IPS-18c (cell line): ENCODE measurements around the gene MET.
"Not testable (repeated sequence)": the region's sequence is repeated elsewhere in the genome, so short reads cannot be mapped to it uniquely, and the experiment has no call there.

Experiments
- H3K4me3 ChIP-seq: 2 replicates; pipeline ENCODE4 v1.7.0; 2013; ENCODE audit warnings: low read depth, mild to moderate bottlenecking, low read length, moderate library complexity; ENCODE audit not compliant: insufficient read depth
- H3K9me3 ChIP-seq: one replicate; pipeline ENCODE4 v1.6.1; 2013; ENCODE audit warnings: mild to moderate bottlenecking, low read length, moderate library complexity; ENCODE audit not compliant: control insufficient read depth, insufficient read depth

Gene MET

DNA sequence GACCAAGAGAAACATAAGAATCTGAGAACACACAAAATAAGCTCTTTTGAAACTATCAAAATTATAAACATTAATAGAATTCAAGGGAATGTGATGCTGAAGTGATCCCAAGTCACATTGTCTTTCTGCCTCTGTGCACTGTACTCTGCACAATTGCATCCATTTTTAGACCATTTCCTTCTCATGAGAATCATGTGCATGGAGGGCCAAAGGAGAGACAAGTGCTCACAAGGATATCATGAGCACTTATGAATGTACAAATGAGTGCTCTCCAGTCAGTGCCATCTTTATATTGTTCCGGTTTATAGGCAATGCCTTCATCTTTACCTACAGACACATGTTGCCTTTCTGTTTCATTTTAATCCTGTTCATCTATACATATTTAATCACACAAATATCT, 36.9 kb downstream of the MET start:
- H3K4me3 ChIP-seq, result no peak overlapping the region
- no peaks in the 10 kb centered on the region for H3K9me3 ChIP-seq

DNA sequence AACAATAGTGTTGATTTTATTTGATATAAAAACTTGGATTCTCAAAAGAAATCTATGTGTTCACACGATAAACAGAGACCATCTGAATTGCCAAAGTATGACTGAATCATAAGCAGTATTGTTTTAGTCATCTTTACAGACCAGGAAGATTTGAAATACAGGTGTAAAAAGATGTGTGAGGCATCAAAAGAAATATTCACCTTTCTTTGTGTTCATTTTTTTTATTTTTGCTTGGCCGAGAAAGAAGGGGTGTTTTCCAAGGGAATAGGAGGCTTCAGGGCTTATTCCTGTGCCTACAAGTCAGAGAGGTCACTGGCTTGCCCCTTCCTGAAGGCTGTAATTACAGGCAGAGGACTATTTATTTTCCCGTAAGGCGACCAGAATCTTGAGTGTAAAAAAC, 37.3 kb downstream of the MET start:
- no peaks in the 10 kb centered on the region for H3K9me3 ChIP-seq

DNA sequence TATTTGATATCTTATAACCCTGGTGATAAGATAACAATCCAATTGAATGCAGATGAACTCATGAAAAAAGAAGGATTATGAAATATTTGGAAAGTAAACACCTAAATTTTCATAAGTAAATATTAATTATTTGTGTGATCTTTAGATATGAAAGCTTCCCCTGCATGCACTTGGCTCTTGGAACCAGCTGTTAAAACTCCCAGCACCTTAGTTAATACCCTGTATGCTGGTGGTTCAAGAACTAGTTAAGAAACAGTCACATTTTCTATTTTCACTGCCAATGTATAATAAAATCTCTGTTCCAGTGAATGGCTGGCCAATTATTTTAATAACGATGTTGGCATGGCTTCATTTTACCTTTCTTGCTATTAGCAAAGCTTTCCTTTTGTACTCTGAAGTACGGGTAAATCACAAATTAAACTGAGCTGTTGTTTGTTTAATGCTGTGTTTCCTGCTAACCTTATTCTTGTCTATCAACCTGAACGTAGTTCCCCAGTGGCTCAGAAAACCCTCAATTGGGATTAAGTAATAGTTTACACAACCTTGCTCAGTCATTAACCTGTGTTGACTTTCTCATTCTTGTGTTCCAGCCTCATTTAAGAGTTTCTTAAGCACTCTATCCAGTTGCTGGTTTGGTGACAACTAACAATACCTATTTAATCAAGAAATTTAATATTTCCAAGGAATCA, 38.9 kb downstream of the MET start:
- H3K9me3 ChIP-seq, result no peaks in the 10 kb centered on the region
- no peak overlapping the region for H3K4me3 ChIP-seq

More for the DNA sequence above, 37.3 kb downstream of the MET start:
- no peak overlapping the region for H3K4me3 ChIP-seq

DNA sequence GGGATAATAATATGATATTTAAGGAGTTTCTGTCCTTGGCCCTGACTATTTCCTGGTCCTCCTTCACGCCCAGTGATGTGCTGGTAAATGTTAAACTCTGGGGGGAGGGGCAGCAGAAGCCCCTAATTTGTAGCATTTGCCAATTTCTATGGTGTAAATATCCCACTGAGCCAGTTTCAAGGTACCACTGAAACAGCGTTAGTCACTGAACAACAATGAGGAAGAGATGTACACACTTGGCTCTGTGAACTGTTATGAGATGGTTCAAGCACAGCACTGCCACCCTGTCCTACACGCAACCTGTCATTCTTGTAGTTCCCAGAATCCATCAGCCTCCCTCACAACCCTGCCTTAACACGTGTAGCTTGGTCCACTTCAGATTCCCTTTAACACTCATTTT, 39.8 kb downstream of the MET start:
- no peak overlapping the region for H3K4me3 ChIP-seq

DNA sequence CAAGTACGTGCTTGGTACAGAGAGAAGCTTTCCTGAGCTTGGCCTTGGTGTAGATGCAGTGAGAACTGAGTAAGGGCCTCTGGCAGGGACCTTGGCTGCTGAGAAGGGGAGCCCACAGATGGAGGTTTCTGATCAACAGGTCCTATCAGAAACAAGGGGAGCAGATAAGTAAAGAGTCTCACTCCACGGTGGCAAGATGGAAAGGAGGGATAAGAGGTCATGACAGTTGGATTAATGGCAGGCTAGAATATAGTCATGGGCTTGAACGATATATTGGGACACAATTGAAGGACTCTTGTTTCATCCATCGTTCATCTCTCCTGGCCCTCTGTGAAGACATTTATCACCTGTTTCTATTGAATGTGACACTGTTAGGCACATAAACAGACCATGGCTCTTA, 41.5 kb downstream of the MET start:
- Histone ChIP-seq H3K9me3 (no peaks in the 10 kb centered on the region), H3K4me3 (no peak overlapping the region)

More for the DNA sequence above, 39.8 kb downstream of the MET start:
- no peaks in the 10 kb centered on the region for H3K9me3 ChIP-seq

DNA sequence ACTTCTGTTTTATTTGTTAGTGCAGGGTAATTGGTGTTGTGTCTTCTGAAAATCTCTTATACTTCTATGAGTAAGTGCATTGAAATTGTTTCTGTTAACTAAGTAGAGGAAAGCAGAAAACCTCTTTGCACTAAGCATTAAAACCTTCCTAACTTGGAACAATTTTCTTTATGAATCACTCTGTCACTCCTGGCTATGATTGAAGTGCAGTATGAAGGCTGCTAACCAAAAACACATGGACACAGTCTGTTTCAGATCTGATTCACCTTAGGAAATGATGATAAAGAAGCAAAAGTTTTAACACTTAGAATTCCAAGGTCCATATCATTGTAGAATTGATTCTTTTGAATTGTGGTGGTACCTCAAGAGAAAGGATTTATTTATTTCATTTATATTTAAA, 41.9 kb downstream of the MET start:
- H3K4me3 ChIP-seq, result no peak overlapping the region
- H3K9me3 ChIP-seq, result no peaks in the 10 kb centered on the region

DNA sequence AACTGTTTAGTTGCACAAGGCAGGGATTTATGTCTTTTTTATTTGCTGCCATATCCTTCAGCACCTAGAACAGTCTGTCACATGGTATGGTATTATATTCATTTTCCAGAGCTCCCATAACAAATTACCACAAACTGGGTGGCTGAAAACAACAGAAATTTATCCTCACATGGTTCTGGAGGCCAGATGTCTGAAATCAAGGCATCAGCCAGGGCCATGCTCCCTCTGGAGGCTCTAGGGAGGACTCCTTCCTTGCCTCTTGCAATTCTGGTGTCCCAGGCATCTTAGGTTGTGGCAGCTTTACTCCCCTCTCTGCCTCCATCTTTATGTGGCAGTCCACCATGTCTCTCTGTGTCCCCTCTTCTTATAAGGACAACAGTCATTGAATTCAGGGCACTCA, 43.1 kb downstream of the MET start:
- H3K9me3 ChIP-seq, result no peaks in the 10 kb centered on the region
- no peak overlapping the region for H3K4me3 ChIP-seq

DNA sequence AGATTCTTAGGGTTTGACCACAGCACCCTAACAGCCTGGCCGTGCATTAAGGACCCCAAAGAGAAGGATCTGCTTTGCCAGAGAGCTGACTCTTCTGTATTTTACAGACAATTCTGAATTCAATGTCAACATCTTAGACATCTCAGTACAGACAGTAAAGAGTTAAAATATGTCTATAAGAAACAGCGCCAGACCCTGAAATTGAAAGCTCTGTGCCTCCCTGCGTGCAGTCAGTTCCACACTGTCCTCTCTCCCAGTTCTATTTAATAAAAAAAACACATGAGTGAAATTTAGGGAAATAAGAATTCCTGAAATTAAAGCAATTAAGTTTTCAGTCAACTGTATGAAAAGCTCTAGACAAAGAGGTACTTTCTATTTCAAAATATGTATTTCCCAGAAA, 45.1 kb downstream of the MET start:
- no peak overlapping the region for H3K4me3 ChIP-seq
- H3K9me3 ChIP-seq, result no peaks in the 10 kb centered on the region

DNA sequence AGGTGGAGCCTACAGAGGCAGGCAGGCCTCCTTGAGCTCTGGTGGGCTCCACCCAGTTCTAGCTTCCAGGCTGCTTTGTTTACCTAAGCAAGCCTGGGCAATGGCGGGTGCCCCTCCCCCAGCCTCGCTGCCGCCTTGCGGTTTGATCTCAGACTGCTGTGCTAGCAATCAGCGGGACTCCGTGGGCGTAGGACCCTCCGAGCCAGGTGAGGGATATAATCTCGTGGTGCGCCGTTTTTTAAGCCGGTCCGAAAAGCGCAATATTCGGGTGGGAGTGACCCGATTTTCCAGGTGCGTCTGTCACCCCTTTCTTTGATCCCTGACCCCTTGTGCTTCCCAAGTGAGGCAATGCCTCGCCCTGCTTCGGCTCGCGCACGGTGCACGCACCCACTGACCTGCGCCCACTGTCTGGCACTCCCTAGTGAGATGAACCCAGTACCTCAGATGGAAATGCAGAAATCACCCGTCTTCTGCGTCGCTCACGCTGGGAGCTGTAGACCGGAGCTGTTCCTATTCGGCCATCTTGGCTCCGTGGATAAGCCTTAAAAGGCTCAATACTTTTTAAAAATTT, 52.0 kb downstream of the MET start:
- H3K4me3 ChIP-seq, H3K9me3 ChIP-seq: not testable (repeated sequence)

DNA sequence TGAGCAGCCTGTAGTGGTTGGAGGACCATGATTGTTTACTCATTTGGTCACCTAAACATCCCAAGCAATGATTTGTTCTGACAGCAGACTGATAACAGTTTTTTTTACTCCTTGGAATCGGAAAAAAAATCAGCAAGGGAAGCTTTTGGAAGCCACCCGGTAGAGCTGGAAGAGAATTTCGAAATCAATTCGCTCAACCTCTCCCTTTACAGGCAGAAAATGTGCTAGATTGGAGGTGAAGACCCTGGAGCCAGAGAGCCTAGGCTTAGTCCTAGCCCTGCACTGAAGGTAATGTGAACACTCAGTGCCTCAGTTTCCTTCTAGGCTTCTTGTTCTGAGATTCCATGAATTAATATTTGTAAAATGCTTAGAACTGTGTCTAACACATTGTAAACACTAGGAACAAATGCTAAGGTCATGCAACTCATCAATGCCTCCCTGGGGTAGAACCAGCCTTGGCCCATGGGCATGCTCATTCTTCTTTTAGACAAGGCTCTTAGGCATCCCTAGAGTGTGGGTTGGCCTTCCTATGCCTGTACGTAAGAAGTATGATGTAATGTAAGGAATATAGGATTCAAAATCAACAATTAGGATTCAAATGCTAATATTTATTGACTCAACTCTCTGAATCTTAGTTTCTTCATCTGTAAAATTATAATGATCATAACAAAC, 52.7 kb downstream of the MET start:
- Histone ChIP-seq H3K9me3 (no peaks in the 10 kb centered on the region), H3K4me3 (no peak overlapping the region)

DNA sequence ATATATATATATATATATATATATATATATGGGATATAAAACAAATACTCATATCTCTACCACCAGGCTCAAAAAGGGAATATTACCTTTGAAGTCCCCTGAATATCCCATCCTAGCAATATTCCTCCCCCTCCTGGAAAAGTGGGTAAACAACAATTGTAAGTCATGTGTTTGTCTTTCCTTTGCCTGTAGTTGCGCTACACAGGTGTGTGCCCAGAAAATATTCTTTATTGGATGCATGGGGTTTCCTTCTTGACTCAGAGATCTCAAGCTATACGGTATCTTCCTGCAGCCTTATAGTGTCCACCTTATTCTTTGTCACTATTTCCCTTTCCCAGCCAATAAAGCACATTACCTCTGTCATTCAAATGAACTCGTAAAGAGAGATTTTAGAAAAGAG, 54.2 kb downstream of the MET start:
- Histone ChIP-seq H3K4me3 (no peak overlapping the region), H3K9me3 (no peaks in the 10 kb centered on the region)

DNA sequence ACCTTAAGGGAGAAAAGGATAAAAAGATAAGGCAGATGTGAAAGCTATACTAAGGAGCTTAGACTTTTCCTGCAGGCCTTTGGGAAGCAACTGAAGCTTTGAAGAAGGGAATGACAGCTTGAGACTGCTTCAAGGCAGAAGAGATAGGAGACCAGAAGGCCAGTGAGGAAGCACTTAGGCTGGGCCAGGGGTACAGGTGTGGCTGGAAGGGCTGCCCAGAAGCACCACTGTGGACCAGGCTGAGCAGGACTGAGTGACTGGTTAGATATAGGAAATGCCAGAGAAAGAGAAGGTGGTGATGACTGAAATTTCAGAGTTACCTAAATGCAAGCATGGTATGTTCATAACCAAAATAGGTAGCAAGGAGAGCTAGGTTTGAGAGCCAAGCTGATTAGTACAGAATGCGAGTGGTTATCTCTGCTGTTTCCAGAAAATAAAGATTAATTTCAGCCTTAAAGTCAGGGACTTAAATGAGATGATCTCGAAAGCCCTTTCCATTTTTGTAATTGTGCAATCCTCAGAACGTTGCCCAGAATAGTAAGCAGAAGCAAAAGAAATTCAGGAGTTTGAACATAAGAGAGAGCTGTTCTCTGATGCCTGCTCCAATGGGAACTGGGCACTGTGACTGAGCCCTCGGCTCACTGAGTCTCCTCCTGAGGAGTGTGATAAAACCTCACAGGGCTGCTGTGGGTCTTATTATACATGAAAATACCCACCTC, 54.9 kb downstream of the MET start:
- H3K4me3 ChIP-seq, result no peak overlapping the region
- H3K9me3 ChIP-seq, result no peaks in the 10 kb centered on the region

DNA sequence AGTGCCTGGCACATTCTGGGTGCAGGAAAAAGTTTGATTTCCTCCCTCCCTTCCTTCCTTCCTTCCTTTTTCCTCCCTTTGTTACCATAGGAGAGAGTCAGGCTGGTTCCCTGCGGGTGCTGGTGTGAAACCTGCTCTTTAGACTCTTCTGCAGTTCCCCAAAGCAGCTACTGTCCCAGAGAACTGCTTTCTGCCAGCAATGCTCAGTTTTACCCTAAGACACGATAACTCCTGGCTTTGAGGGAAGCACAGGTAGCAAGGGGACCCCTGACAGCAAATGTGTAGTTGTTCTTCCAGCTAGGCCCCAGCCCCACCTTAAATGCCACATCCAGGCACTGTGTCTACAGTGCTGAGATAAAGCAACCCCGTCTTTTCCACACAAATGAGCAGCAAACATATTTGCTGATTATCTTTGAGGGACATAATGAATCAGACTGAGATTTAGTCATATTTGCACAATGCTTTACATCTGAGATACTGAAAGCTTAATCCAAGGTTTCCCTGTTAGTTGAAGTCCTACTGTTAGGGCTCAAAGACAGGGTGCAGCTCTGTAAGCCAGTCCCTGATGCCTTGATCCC, 55.5 kb downstream of the MET start:
- Histone ChIP-seq H3K9me3 (no peaks in the 10 kb centered on the region), H3K4me3 (no peak overlapping the region)

DNA sequence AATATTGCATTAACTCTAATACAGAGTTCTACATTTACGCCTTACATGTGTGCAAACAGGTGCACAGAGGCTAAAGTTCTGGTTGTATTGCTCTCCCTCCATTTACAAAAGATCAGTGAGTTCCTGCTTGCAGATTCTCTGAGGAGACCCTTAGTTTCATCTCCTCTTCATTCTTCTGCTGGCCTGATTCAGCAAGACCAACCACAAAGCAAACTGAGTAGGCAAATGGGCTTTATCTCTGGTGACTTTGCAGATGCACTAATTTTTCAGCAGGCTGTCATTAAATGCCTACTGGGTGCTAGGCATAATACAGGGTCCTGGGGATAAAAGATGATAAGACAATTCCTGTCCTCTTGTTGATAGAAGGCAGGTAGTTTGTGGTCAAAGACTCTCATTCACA, 56.4 kb downstream of the MET start:
- Histone ChIP-seq H3K4me3 (no peak overlapping the region), H3K9me3 (no peaks in the 10 kb centered on the region)

DNA sequence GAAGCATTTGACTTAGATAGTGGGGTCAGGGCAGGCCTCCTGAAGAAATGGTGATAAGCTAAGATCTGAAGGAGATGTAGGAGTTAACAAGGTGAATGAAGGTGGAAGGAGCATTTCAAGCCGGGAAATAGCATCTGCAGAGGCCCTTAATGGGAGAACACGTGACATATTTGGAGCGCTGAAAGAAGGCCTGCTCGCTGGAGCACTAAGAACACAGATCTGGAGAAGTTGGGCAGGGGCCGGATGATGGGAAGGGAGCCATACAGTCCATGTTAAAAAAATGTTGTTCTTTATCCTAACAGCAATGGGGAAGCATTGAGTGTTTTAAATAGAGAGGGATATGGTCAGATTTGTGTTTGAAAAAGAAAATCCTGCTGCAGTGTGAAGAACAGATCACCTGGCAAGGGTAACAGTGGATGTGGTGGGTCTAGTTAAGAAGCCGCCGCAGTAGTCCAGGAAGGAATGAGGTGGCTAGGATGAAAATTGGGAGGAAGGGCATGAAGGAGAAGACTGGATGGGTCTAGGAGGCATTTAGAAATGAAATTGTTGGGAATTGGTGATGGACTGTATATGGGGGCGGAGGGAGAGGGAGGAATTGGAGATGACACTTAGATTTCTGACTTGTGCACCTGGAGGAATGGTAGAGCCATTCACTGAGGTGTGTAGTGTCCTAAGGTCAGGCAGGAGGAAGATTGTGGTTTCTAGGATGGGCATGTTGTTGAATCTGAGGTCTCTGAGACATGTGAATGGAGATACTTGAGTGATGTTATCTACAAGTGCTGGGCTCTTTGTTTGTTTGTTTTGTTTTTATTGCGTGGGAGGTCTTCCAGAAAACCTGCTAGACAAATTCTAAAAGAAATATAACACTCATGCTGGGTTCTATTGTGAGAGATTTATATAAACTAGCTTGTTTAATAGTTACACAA, 58.4 kb downstream of the MET start:
- Histone ChIP-seq H3K4me3 (no peak overlapping the region), H3K9me3 (no peaks in the 10 kb centered on the region)

DNA sequence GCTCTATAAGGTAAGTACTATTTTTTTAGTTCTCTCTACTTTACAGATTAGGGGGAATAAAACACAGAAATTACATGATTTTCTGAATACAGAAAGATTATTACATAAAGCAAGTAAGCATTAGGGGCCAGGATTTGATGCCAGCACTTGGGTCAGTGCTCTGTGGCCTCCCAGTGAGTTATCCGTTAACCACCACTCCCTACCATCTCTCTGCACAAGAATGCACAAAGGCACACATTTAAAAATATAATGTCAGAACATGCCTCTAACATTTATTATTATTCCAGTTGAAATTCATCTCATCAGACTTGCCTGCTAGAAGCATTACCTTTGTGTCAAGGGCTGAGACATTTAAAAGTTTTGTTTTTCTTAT, 59.0 kb downstream of the MET start:
- H3K4me3 ChIP-seq, result no peak overlapping the region
- H3K9me3 ChIP-seq, result no peaks in the 10 kb centered on the region
